Measurements from ENCODE around the gene MKLN1.

- TF ChIP-seq CTCF (IDR thresholded peaks at IDR 0.05) (no peak), POLR2A (IDR thresholded peaks at IDR 0.05) (no peak)
Measured at GRCh38 chr7:131467788-131468187, 140.1 kb downstream of the MKLN1 start.
